ENCODE results near the gene PPP6R3.

The PPP6R3 gene

GRCh38 chr11:68651985-68652682 is 191.6 kb downstream of the PPP6R3 start:
- DNase-seq (ENCODE audit: low spot score), result no peak

- DNase-seq (ENCODE audit: low spot score), result no peak
These were observed 192.2 kb downstream of the PPP6R3 start for GRCh38 chr11:68652683-68653156.

GRCh38 chr11:68653486-68654430 is 193.2 kb downstream of the PPP6R3 start:
- DNase-seq (ENCODE audit: low spot score), result no peak

- DNase-seq (ENCODE audit: low spot score), result no peak
These were observed 194.4 kb downstream of the PPP6R3 start for GRCh38 chr11:68654978-68655377.

- DNase-seq (ENCODE audit: low spot score), result no peak
These were observed 194.9 kb downstream of the PPP6R3 start for GRCh38 chr11:68655406-68655805.

- DNase-seq (ENCODE audit: low spot score), result no peak
These were observed 195.3 kb downstream of the PPP6R3 start for GRCh38 chr11:68655806-68656205.

GRCh38 chr11:68657021-68657780 is 196.6 kb downstream of the PPP6R3 start:
- no peak for DNase-seq (ENCODE audit: low spot score)

GRCh38 chr11:68658097-68658496 is 197.5 kb downstream of the PPP6R3 start:
- no peak for DNase-seq (ENCODE audit: low spot score)

GRCh38 chr11:68658661-68659060 is 198.1 kb downstream of the PPP6R3 start:
- no peak for DNase-seq (ENCODE audit: low spot score)

- DNase-seq (ENCODE audit: low spot score), result peak; percentile 44
These were observed 198.8 kb downstream of the PPP6R3 start for GRCh38 chr11:68659158-68659921.

- no peak for DNase-seq (ENCODE audit: low spot score)
These were observed 199.7 kb downstream of the PPP6R3 start for GRCh38 chr11:68660066-68660810.

- no peak for DNase-seq (ENCODE audit: low spot score)
These were observed 200.5 kb downstream of the PPP6R3 start for GRCh38 chr11:68661014-68661413.

- no peak for DNase-seq (ENCODE audit: low spot score)
These were observed 201.4 kb downstream of the PPP6R3 start for GRCh38 chr11:68661697-68662603.

GRCh38 chr11:68663482-68664010 is 203.0 kb downstream of the PPP6R3 start:
- no peak for DNase-seq (ENCODE audit: low spot score)

GRCh38 chr11:68664141-68664540 is 203.6 kb downstream of the PPP6R3 start:
- DNase-seq (ENCODE audit: low spot score), result no peak

- DNase-seq (ENCODE audit: low spot score), result no peak
These were observed 204.4 kb downstream of the PPP6R3 start for GRCh38 chr11:68664906-68665305.

Measured in SW480 (cell line).